ENCODE data around the gene CTSO.

Gene CTSO

DNA sequence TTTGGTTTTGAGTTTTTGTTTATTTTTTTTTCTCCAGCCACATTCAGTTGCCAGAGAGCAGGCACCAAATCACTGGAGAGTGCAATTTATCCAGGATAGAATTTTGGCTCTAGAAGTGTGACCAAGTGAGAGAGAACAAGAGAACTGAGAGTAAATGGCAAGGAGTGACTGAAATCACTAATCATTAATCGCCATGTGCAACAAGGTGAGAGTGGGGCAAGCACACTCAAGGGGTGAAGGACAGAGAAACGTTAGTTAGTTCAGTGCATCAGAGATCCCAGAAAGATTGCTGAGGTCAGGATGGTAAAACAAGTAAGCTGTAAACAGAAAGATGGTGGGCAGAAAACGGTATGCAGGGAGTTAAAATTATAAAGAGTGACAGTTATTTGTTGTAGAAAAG is 69.8 kb downstream of the CTSO start:
- no peak for TF ChIP-seq CEBPB (IDR thresholded peaks at IDR 0.05)
- no peak for TF ChIP-seq ZBTB7A (IDR thresholded peaks at IDR 0.05; ENCODE audit: low read depth)
- TF ChIP-seq TAF1 (IDR thresholded peaks at IDR 0.05; ENCODE audit: low read depth): no peak
- TF ChIP-seq FOXM1 (IDR thresholded peaks at IDR 0.05; ENCODE audit: borderline replicate concordance, low read depth): no peak
- TF ChIP-seq, protein P1, sequence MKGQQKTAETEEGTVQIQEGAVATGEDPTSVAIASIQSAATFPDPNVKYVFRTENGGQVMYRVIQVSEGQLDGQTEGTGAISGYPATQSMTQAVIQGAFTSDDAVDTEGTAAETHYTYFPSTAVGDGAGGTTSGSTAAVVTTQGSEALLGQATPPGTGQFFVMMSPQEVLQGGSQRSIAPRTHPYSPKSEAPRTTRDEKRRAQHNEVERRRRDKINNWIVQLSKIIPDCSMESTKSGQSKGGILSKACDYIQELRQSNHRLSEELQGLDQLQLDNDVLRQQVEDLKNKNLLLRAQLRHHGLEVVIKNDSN (IDR thresholded peaks at IDR 0.05): no peak
- TF ChIP-seq TCF12 (IDR thresholded peaks at IDR 0.05; ENCODE audit: low read depth): no peak
- TF ChIP-seq, protein P2, sequence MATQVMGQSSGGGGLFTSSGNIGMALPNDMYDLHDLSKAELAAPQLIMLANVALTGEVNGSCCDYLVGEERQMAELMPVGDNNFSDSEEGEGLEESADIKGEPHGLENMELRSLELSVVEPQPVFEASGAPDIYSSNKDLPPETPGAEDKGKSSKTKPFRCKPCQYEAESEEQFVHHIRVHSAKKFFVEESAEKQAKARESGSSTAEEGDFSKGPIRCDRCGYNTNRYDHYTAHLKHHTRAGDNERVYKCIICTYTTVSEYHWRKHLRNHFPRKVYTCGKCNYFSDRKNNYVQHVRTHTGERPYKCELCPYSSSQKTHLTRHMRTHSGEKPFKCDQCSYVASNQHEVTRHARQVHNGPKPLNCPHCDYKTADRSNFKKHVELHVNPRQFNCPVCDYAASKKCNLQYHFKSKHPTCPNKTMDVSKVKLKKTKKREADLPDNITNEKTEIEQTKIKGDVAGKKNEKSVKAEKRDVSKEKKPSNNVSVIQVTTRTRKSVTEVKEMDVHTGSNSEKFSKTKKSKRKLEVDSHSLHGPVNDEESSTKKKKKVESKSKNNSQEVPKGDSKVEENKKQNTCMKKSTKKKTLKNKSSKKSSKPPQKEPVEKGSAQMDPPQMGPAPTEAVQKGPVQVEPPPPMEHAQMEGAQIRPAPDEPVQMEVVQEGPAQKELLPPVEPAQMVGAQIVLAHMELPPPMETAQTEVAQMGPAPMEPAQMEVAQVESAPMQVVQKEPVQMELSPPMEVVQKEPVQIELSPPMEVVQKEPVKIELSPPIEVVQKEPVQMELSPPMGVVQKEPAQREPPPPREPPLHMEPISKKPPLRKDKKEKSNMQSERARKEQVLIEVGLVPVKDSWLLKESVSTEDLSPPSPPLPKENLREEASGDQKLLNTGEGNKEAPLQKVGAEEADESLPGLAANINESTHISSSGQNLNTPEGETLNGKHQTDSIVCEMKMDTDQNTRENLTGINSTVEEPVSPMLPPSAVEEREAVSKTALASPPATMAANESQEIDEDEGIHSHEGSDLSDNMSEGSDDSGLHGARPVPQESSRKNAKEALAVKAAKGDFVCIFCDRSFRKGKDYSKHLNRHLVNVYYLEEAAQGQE (IDR thresholded peaks at IDR 0.05; ENCODE audit: low read depth): no peak
- no peak for TF ChIP-seq CREB1 (IDR thresholded peaks at IDR 0.05; ENCODE audit: low read depth)
- TF ChIP-seq EGR1 (IDR thresholded peaks at IDR 0.05): no peak

DNA sequence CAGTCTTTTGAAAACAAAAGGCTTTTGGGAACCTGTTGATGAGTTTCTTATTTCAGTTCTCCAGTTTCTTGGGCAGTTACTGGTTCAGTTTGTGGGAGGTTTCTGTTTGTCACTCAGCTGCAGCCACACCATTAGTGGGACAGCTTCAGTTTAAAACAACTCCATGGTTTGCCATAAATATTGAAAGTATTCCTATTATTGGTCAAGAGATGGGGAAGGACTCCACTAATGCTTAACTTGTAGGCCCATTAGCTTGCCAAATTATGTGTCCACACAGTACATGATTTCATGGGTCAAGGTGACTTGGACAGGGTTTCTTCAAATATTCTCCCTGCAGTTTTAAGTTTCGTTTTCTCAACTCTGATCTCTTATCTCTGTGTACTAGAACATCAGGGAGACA is 72.1 kb downstream of the CTSO start:
- TF ChIP-seq YY1 (IDR thresholded peaks at IDR 0.05; ENCODE audit: low read depth): no peak
- TF ChIP-seq CREB1 (IDR thresholded peaks at IDR 0.05; ENCODE audit: low read depth): no peak
- no peak for TF ChIP-seq RAD21 (IDR thresholded peaks at IDR 0.05; ENCODE audit: low read depth)
- TF ChIP-seq, protein P2 (IDR thresholded peaks at IDR 0.05; ENCODE audit: low read depth): no peak
- TF ChIP-seq TEAD4 (IDR thresholded peaks at IDR 0.05): no peak
- no peak for TF ChIP-seq CEBPB (IDR thresholded peaks at IDR 0.05)
- TF ChIP-seq, protein P3, sequence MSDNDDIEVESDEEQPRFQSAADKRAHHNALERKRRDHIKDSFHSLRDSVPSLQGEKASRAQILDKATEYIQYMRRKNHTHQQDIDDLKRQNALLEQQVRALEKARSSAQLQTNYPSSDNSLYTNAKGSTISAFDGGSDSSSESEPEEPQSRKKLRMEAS (IDR thresholded peaks at IDR 0.05): no peak
- no peak for TF ChIP-seq EP300 (IDR thresholded peaks at IDR 0.05; ENCODE audit: borderline replicate concordance)
- TF ChIP-seq, protein P1 (IDR thresholded peaks at IDR 0.05): no peak
- TF ChIP-seq TCF12 (IDR thresholded peaks at IDR 0.05; ENCODE audit: low read depth): no peak
- TF ChIP-seq EGR1 (IDR thresholded peaks at IDR 0.05): no peak
- TF ChIP-seq ZBTB7A (IDR thresholded peaks at IDR 0.05; ENCODE audit: low read depth): no peak
- no peak for TF ChIP-seq TAF1 (IDR thresholded peaks at IDR 0.05; ENCODE audit: low read depth)
- TF ChIP-seq NFIC (IDR thresholded peaks at IDR 0.05): no peak
- TF ChIP-seq FOXM1 (IDR thresholded peaks at IDR 0.05; ENCODE audit: borderline replicate concordance, low read depth): no peak

DNA sequence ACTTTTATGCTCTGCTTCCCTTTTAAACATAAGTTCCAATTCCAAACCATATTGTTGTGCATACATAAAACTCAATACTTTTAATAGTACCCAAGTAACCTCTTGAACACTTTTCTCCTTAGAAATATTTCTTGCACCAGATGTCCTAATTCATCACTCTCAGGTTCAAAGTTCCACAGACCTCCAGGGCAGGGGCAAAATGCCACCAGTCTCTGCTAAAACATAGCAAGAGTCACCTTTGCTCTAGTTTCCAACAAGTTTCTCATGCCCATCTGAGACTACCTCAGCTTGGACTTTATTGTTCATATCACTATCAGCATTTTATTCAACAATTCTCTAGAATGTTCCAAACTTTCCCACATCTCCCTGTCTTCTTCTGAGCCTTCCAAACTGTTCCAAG is 73.9 kb downstream of the CTSO start:
- TF ChIP-seq TCF12 (IDR thresholded peaks at IDR 0.05; ENCODE audit: low read depth): no peak

DNA sequence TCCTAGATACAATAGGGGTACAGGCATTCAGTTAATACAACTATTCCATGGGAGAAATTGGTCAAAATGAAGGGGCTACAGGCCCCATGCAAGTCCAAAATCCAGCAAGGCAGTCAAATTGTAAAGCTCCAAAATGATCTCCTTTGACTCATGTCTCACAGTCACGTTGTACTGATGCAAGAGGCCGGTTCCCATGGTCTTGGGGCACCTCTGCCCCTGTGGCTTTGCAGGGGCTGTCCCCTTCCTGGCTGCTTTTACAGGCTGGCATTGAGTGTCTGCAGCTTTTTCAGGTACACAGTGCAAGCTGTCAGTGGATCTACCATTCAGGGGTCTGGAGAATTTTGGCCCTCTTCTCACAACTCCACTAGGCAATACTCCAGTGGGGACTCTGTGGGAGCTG is 75.1 kb downstream of the CTSO start:
- TF ChIP-seq, protein P1 (IDR thresholded peaks at IDR 0.05): no peak
- no peak for TF ChIP-seq YY1 (IDR thresholded peaks at IDR 0.05; ENCODE audit: low read depth)

DNA sequence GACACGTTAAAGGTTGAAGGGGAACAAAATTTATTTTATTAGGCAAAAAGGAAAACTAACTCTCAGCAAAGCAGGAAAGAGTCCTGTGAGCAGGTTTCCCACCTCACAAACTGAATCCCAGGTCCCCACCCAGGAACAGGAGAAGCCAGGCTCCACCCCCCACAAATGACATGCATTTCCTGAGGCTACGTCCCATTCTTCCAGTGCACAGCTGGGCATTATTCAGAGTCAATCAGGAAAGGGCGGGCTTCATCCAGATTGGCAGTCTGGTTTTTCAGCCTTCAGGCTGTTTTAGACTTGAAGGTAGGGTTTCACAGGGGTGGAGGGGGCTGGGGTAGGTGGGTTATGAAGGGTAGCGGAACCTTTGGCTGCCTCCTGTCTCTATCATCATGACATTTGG is 75.7 kb downstream of the CTSO start:
- no peak for TF ChIP-seq EGR1 (IDR thresholded peaks at IDR 0.05)
- TF ChIP-seq, protein P1 (IDR thresholded peaks at IDR 0.05): no peak
- TF ChIP-seq, protein P3 (IDR thresholded peaks at IDR 0.05): no peak
- no peak for TF ChIP-seq YY1 (IDR thresholded peaks at IDR 0.05; ENCODE audit: low read depth)
- TF ChIP-seq NFIC (IDR thresholded peaks at IDR 0.05): no peak
- TF ChIP-seq CREB1 (IDR thresholded peaks at IDR 0.05; ENCODE audit: low read depth): no peak
- TF ChIP-seq TCF12 (IDR thresholded peaks at IDR 0.05; ENCODE audit: low read depth): no peak
- no peak for TF ChIP-seq TEAD4 (IDR thresholded peaks at IDR 0.05)

DNA sequence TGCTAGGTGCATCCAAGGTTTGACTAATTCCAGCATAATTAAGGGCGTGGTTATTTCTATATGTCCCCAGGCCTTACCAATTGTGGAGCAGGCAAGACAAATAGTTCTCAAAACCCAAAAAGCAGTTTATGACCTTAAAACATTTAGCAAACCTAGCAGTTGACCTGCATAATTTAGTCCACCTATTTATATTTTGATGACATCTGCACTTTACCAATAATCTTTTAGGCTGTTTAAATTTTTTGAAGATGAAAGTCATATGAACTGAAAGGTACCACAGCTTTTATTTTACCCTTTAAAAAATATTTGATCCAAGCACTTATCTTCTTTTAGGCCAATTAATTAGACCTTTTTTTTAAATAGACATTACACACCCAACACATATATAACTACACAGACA is 77.8 kb downstream of the CTSO start:
- no peak for TF ChIP-seq CREB1 (IDR thresholded peaks at IDR 0.05; ENCODE audit: low read depth)
- TF ChIP-seq, protein P3 (IDR thresholded peaks at IDR 0.05): no peak
